Esophagus muscularis mucosa (tissue), 4 donors: ENCODE measurements around the gene TMEM59. TPM values are rescaled to one million over a fixed set of nuclear protein-coding genes. Genes with fewer than 3 reads are reported as not detected.
"Not testable (repeated sequence)": the region's sequence is repeated elsewhere in the genome, so short reads cannot be mapped to it uniquely, and the experiment has no call there.

Source experiments
- DNase-seq: peaks from one replicate; pipeline ENCODE4 v3.0.0-alpha.2; 2017; ENCODE audit errors: extremely low spot score
- H3K27ac ChIP-seq, 4 donors: fragments of 200-600 bp; sonication (generic); replicated peaks in 1 of 4; 1 replicate in 3 of 4; 2 replicates in 1 of 4; pipeline ENCODE4 v1.5.1; 2016 to 2019; ENCODE audit warnings: mild to moderate bottlenecking in 1 of 4
- H3K27me3 ChIP-seq, 4 donors: fragments of 200-600 bp; sonication (generic); one replicate each; pipeline versions ENCODE4 v1.5.1 to v1.6.0; 2016 to 2019
- H3K36me3 ChIP-seq, 4 donors: fragments of 200-600 bp; sonication (generic); one replicate each; pipeline ENCODE4 v1.5.1; 2016 to 2019
- H3K4me1 ChIP-seq, 4 donors: fragments of 200-600 bp; sonication (generic); one replicate each; pipeline ENCODE4 v1.5.1; 2016 to 2019
- H3K4me3 ChIP-seq, 4 donors: fragments of 200-600 bp; sonication (generic); 1 replicate in 2 of 4; 2 replicates in 2 of 4; pipeline ENCODE4 v1.5.1; 2016 to 2019; ENCODE audit warnings: mild to moderate bottlenecking in 4 of 4, moderate library complexity in 1 of 4
- H3K9me3 ChIP-seq, 4 donors: fragments of 200-600 bp; sonication (generic); 1 replicate in 3 of 4; 2 replicates in 1 of 4; pipeline ENCODE4 v1.5.1; 2016 to 2019
- CTCF ChIP-seq, 3 experiments: fragments of 200-600 bp in 2 of 3; fragments of 450-650 bp in 1 of 3; sonication (generic) in 2 of 3; IDR thresholded peaks; one replicate each; pipeline ENCODE4 v1.5.1; 2017 to 2019; ENCODE audit warnings: antibody characterized with exemption in 3 of 3, mild to moderate bottlenecking in 2 of 3, moderate library complexity in 1 of 3
- EP300 ChIP-seq: sonication (generic); formaldehyde crosslinking; IDR thresholded peaks from one replicate; pipeline ENCODE4 v1.6.1; 2017; ENCODE audit warnings: antibody characterized with exemption
- POLR2A ChIP-seq: fragments of 450-650 bp; IDR thresholded peaks from one replicate; pipeline ENCODE4 v1.6.1; 2017; ENCODE audit warnings: antibody characterized with exemption, moderate library complexity, mild to moderate bottlenecking, low read depth
- POLR2AphosphoS5 ChIP-seq, 2 donors: sonication (generic); formaldehyde crosslinking; IDR thresholded peaks; one replicate each; pipeline ENCODE4 v1.6.1; 2017; ENCODE audit warnings: antibody characterized with exemption in 2 of 2
- WGBS: methylation state at CpG from one replicate; pipeline ENCODE4 v1.1.5; 2018; 5-methylcytosine and 5-hydroxymethylcytosine counted together
- intact Hi-C: fragments of 100-400 bp; cut with DNase I; formaldehyde crosslinking; loops from one replicate; pipeline ENCODE4 v1.15.1; 2023
- total RNA-seq, 4 donors: library from RNA; depleted of rRNA; stranded (reverse); fragments of >200 nt; gene quantifications; one replicate each; pipeline versions ENCODE4 v1.1.0 to v1.2.1, GENCODE V29; 2016

Gene TMEM59
- total RNA-seq, 4 donors from 2014 or later: 238 to 334 (median 288) TPM

GRCh38 chr1:54027848-54028247 lies 25.2 kb downstream of the TMEM59 start:
- TF ChIP-seq POLR2A: no peak
- no peak for TF ChIP-seq EP300
- no peak for TF ChIP-seq POLR2AphosphoS5 (IDR thresholded peaks at IDR 0.05)
- no peak for TF ChIP-seq CTCF (IDR thresholded peaks at IDR 0.05)
- DNase-seq: no peak
- no peaks in the 10 kb centered on the region for H3K9me3 ChIP-seq
- intact Hi-C loops: no loop called here
- peaks cover 20 to 43% (median 32%) of the 10 kb centered on the region in 4 donors for H3K36me3 ChIP-seq
- H3K4me3 ChIP-seq: no peak overlapping the region
- no peaks in the 10 kb centered on the region for H3K4me1 ChIP-seq
- WGBS: 95% methylated on average over 5 of the region's 5 CpGs
- H3K27ac ChIP-seq: no peak overlapping the region
- H3K27me3 ChIP-seq: no peaks in the 10 kb centered on the region

GRCh38 chr1:54024811-54025210 lies 28.2 kb downstream of the TMEM59 start:
- H3K36me3 ChIP-seq: peaks cover 0 to 13% (median 3%) of the 10 kb centered on the region in 4 donors
- H3K4me3 ChIP-seq, H3K4me1 ChIP-seq, DNase-seq, H3K27me3 ChIP-seq, H3K9me3 ChIP-seq, H3K27ac ChIP-seq, intact Hi-C loops: not testable (repeated sequence)
- WGBS: 88% methylated on average over 1 of the region's 1 CpG

GRCh38 chr1:54024358-54024757 lies 28.6 kb downstream of the TMEM59 start:
- Histone ChIP-seq H3K4me3 (no peak overlapping the region), H3K27me3 (no peaks in the 10 kb centered on the region), H3K9me3 (no peaks in the 10 kb centered on the region), H3K27ac (no peak overlapping the region), H3K36me3 (peaks cover 0 to 8% (median 1%) of the 10 kb centered on the region in 4 donors), H3K4me1 (no peaks in the 10 kb centered on the region)
- TF ChIP-seq CTCF (IDR thresholded peaks at IDR 0.05): no peak
- no peak for TF ChIP-seq POLR2AphosphoS5 (IDR thresholded peaks at IDR 0.05)
- no peak for TF ChIP-seq POLR2A
- no peak for TF ChIP-seq EP300
- intact Hi-C loops: no loop called here
- WGBS: 61% methylated on average over 2 of the region's 2 CpGs
- no peak for DNase-seq

- WGBS: 93% methylated on average over 10 of the region's 10 CpGs
- intact Hi-C loops, H3K9me3 ChIP-seq, H3K4me3 ChIP-seq, H3K27ac ChIP-seq, H3K4me1 ChIP-seq, H3K36me3 ChIP-seq, H3K27me3 ChIP-seq: not testable (repeated sequence)
- DNase-seq: peak; percentile 87
Observed at GRCh38 chr1:54019562-54020176, 33.3 kb downstream of the TMEM59 start.

GRCh38 chr1:54018635-54019034 lies 34.4 kb downstream of the TMEM59 start:
- H3K4me3 ChIP-seq: no peak overlapping the region
- intact Hi-C loops: no loop called here
- no peaks in the 10 kb centered on the region for H3K4me1 ChIP-seq
- no peak overlapping the region for H3K27ac ChIP-seq
- peaks cover 0 to 17% (median 0%) of the 10 kb centered on the region in 4 donors for H3K27me3 ChIP-seq
- TF ChIP-seq EP300 (no peak), POLR2A (no peak), CTCF (IDR thresholded peaks at IDR 0.05) (no peak), POLR2AphosphoS5 (IDR thresholded peaks at IDR 0.05) (no peak)
- 84% methylated on average over 5 of the region's 5 CpGs for WGBS
- no peaks in the 10 kb centered on the region for H3K9me3 ChIP-seq
- no peaks in the 10 kb centered on the region for H3K36me3 ChIP-seq
- peak; percentile 55 for DNase-seq

GRCh38 chr1:54017979-54018378 lies 35.0 kb downstream of the TMEM59 start, which contains the start of gene LDLRAD1:
LDLRAD1 (minus strand) TSS chr1:54018186; CDS start chr1:54018112, 74 bp downstream.
- peak; percentile 92 for DNase-seq
- 38% methylated on average over 3 of the region's 6 CpGs for WGBS
- H3K27ac ChIP-seq: no peak within 1 kb of the TSS
- intact Hi-C loops: no loop called here
- H3K9me3 ChIP-seq: no peaks in the 10 kb centered on the region
- TF ChIP-seq POLR2A: no peak
- no peak for TF ChIP-seq CTCF (IDR thresholded peaks at IDR 0.05)
- TF ChIP-seq POLR2AphosphoS5 (IDR thresholded peaks at IDR 0.05): no peak
- no peak for TF ChIP-seq EP300
- no peak within 1 kb of the TSS for H3K4me3 ChIP-seq
- no peaks in the 10 kb centered on the region for H3K36me3 ChIP-seq
- H3K4me1 ChIP-seq: no peaks in the 10 kb centered on the region
- peaks cover 0 to 22% (median 0%) of the 10 kb centered on the region in 4 donors for H3K27me3 ChIP-seq
